HL-60 (cell line): Measurements from ENCODE around the gene KRT6A.

Experiments
- DNase-seq, 2 experiments: peaks; one replicate each; pipeline ENCODE4 v3.0.0-alpha.2; 2010 to 2020; ENCODE audit warnings: low read depth in 1 of 2, low spot score in 1 of 2
- H3K27ac ChIP-seq: fragments of 250-450 bp; sonication (Bioruptor Pico); replicated peaks from 2 replicates; pipeline ENCODE4 v1.5.1; 2020; ENCODE audit warnings: mild to moderate bottlenecking, moderate library complexity
- H3K27me3 ChIP-seq: fragments of 250-450 bp; sonication (Bioruptor Pico); 2 replicates; pipeline ENCODE4 v1.5.1; 2021; ENCODE audit warnings: mild to moderate bottlenecking, moderate library complexity; ENCODE audit not compliant: insufficient read depth, poor library complexity, severe bottlenecking
- H3K4me3 ChIP-seq: replicated peaks from 2 replicates; pipeline ENCODE4 v1.5.1; 2011; ENCODE audit warnings: mild to moderate bottlenecking, control low read depth, low read length; ENCODE audit not compliant: insufficient read depth
- CTCF ChIP-seq: IDR thresholded peaks from one replicate; pipeline ENCODE4 v1.5.1; 2011; ENCODE audit warnings: low read length, control low read depth, inconsistent platforms; ENCODE audit not compliant: insufficient read depth
- GABPA ChIP-seq: IDR thresholded peaks from 2 replicates; pipeline ENCODE4 v1.6.1; 2012; ENCODE audit warnings: low read depth
- POLR2AphosphoS5 ChIP-seq: IDR thresholded peaks from 2 replicates; pipeline ENCODE4 v1.6.1; 2012; ENCODE audit warnings: low read depth
- REST ChIP-seq: IDR thresholded peaks from 2 replicates; pipeline ENCODE4 v1.6.1; 2012; ENCODE audit warnings: low read depth; ENCODE audit not compliant: insufficient replicate concordance
- SPI1 ChIP-seq: IDR thresholded peaks from 2 replicates; pipeline ENCODE4 v1.6.1; 2012; ENCODE audit warnings: low read depth, mild to moderate bottlenecking, borderline replicate concordance

The KRT6A gene

GRCh38 chr12:52530905-52531304 lies 37.8 kb upstream of the KRT6A start:
- no peak for TF ChIP-seq REST
- TF ChIP-seq CTCF, result no peak
- no peak for TF ChIP-seq GABPA
- no peak for TF ChIP-seq POLR2AphosphoS5
- TF ChIP-seq SPI1, result no peak
- Histone ChIP-seq H3K27ac (no peak overlapping the region), H3K27me3 (no peaks in the 10 kb centered on the region), H3K4me3 (no peak overlapping the region)
- DNase-seq, result no peak

GRCh38 chr12:52530366-52530765 lies 37.3 kb upstream of the KRT6A start:
- DNase-seq, result no peak
- H3K27me3 ChIP-seq, result no peaks in the 10 kb centered on the region
- H3K27ac ChIP-seq, result no peak overlapping the region
- H3K4me3 ChIP-seq, result no peak overlapping the region
- TF ChIP-seq GABPA, result no peak

- no peak for TF ChIP-seq REST
- TF ChIP-seq SPI1, result no peak
- no peak for TF ChIP-seq POLR2AphosphoS5
- TF ChIP-seq CTCF, result no peak
- TF ChIP-seq GABPA, result no peak
Observed at GRCh38 chr12:52529846-52530245, 36.8 kb upstream of the KRT6A start.

GRCh38 chr12:52529417-52529816 lies 36.4 kb upstream of the KRT6A start:
- TF ChIP-seq SPI1, result no peak
- TF ChIP-seq REST, result no peak
- TF ChIP-seq POLR2AphosphoS5, result no peak
- no peak for TF ChIP-seq GABPA
- no peaks in the 10 kb centered on the region for H3K27me3 ChIP-seq
- no peak overlapping the region for H3K27ac ChIP-seq
- no peak for DNase-seq
- no peak overlapping the region for H3K4me3 ChIP-seq

More at GRCh38 chr12:52529846-52530245, 36.8 kb upstream of the KRT6A start:
- Histone ChIP-seq H3K27ac (no peak overlapping the region), H3K27me3 (no peaks in the 10 kb centered on the region), H3K4me3 (no peak overlapping the region)
- DNase-seq, result no peak
